HG02610 (cell line): ENCODE measurements around the gene UBE2G2.
"Not testable (repeated sequence)": the region's sequence is repeated elsewhere in the genome, so short reads cannot be mapped to it uniquely, and the experiment has no call there.

Experiments used
- ATAC-seq: cut with Tn5 transposase; IDR thresholded peaks from one replicate; pipeline ENCODE4 v1.9.1; 2021; ENCODE audit warnings: mild to moderate bottlenecking, moderate library complexity; ENCODE audit not compliant: unreplicated experiment

UBE2G2 gene

DNA sequence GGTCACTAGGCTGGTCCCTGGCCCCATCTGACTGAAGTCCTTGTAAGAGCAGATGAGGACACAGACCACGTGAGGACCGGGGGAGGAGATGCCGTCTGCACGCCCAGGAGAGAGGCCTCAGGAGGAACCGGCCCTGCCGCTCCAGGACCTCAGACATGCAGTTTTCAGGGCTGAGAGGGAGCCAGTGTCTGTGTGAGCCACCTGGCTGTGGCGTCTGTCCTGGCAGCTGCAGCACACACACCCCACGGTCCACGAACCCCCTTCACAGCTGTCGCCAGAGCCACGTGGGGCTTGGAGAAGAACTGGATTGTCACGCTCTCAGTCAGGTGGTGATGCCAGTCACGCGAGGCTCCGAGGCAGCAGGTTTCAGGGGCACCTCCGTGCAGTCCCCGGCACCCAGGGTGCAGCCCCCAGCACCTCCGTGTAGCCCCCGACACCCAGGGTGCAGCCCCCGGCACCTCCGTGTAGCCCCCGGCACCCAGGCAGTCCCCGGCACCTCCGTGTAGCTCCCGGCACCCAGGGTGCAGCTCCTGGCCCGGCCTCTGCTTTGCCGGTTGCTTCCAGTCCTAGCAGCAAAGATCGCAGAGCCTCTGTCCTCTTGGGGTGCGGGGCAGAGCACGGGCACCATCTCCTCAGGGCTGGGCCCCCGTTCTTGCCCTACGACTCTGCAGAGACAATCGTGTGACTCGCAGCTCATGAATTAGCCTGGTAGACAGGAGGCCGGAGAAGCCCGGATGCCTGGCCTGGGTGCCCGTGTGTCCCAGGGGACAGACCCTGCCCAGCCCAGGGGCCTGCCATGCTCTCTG is 35.2 kb upstream of the UBE2G2 start:
- ATAC-seq: no peak

DNA sequence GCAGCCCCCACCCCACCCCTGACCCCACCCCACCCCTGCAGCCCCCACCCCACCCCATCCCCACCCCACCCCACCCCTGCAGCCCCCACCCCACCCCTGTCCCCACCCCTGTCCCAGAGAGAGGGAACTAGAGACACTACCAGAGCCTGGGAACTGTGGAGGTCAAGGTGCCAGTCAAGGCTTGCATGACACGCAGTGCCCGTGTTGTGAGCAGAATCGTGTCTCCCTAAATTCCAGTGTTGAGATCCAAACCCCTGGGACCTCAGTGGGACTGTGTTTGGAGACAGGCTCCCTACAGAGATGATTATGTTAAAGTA is 34.7 kb upstream of the UBE2G2 start:
- no peak for ATAC-seq

DNA sequence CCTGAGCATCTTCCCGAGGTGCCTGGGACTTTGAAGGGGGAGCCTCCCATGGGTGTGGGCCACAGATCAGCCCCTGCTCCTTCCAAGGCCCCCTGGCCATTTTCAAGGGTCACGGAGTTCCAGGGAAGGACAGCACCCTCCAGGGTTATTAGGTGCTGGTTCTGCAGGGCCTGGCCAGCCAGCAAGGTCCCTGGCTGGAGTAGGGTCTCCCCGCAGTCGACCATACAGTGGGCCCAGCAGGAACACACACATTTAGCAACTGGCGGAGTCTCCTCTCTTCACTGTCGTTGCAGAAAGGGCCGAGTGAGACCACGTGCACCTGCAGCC is 34.0 kb upstream of the UBE2G2 start:
- no peak for ATAC-seq

DNA sequence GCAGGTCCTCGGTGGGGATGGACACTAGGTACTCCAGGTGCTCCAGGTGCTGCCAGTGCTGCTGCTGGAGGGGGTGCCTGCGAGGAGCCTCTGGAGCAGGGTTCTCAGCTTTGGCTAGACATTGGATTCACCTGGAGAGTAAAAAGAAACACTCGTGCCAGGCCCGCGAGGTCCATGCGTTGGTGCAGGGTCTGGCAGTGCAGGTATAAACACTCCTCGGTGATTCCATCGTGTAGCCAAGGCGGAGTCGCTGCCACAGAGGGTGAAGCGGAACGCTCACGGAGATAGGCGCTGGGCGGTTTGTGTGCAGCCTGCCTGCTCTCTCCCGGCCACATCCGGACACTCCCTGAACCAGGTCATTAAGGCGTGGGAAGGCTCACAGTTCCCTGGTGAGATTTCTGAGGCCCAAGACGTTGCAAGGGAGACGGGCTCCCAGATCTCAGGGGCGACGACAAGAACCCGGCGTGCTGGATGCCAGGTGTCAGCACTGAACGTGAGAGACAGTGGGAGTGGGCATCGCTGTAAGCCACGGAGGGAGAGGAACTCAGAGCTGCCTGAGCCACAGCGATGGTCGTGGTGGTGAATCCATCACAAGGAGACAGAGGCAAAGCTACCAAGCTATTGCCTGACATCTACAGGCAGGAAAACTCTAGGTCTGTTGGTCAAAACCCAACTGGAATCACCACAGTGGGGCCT is 33.5 kb upstream of the UBE2G2 start:
- no peak for ATAC-seq

DNA sequence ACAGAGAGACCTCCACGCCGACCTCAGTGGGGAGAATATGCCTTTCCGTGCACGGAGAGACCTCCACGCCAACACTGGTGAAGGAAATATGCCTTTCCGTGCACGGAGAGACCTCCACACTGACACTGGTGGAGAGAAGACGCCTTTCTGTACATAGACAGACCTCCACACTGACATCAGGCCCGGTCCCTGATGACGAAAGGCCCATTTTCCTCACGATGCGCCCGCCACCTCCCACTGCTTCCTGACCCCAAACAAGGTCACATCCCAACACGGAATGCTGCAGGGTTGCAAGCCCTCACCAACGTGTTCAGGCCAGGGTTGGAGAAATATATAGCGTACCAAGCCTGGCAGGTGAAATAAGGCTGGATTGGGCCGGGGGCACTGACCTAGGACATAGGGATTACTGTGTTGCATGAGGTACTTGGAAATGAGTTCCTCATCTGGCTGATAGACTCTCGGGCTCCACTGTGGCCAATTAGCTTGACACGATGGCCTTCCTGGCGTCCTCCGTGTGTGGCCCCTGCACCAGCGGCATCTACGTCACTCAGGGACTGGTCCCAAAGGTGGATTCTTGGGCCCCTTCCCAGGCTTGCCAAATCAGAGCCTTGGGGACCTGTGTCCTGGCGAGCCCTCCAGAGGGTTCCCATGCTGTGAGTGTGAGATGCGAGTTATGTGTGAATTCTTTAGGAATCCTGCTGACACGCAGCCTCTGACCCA is 32.8 kb upstream of the UBE2G2 start:
- no peak for ATAC-seq

DNA sequence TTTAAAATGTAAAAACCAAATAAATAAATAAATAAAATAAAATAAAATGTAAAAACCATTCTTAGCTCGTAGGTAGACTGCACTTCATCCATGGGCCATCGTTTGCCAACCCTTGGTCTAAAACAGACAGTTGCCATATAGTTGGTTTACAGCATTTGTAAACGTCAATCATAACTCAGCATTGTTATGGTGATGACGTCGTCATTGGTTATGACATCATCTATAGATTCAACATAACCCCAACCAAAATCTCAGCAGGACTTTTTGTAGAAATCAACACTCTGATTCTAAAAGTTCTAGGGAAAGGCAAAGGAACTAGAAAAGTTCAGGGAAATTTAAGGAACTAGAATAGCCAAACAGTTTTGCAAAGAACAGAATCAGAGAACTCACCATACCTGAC is 32.0 kb upstream of the UBE2G2 start:
- ATAC-seq: no peak

DNA sequence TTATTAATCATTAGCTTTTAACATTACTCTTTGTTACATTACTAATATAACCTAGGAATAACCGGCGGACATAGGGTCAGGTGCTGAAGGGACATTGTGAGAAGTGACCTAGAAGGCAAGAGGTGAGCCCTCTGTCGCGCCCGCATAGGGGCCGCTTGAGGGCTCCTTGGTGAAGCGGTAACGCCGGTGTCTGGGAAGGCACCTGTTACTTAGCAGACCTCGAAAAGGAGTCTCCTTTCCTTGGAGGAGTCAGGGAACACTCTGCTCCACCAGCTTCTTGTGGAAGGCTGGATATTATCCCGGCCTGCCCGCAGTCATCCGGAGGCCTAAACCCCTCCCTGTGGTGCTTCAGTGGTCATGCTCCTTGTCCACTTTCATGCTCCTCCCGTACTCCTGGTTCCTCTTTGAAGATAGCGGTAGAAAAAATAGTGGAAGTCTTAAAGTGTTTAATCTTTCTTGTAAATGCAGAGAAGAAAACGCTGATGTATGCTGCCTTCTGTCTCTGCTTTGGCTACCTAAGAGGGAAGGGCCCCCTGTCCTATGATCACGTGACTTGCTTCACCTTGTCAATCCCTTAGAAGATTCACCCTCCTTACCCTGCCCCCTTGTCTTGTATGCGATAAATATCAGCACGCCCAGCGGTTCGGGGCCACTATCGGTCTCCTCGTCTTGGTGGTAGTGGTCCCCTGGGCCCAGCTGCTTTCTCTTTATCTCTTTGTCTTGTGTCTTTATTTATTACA is 31.1 kb upstream of the UBE2G2 start:
- not testable (repeated sequence) for ATAC-seq

DNA sequence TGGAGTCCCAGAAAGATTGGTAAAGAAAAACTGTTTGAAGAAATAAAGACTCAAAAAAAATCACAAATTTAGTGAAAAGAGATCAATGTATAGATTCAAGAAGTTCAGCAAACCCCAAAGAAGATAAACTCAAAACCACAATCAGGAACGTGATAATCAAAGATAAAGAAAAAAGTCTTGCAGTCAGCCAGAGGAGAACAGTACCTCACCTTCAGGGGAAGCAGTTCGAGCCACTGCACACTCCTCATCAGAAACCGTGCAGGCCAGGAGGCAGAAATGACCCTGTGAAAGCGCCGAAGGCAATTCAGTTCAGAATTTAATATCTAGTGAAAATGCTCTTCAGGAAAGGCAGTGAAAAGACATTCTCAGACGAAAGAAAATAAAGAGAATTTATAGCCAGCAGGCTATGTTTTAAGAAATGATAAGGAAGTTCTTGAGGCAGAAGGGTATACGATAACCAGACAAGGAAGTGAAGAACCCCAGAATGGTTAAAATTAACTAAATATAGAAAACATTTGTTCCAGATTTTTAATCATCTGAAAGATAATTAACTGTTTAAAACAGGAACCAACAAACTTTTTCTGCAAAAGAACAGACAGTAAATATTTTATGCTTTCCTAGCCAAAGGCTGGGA is 29.7 kb upstream of the UBE2G2 start:
- no peak for ATAC-seq

DNA sequence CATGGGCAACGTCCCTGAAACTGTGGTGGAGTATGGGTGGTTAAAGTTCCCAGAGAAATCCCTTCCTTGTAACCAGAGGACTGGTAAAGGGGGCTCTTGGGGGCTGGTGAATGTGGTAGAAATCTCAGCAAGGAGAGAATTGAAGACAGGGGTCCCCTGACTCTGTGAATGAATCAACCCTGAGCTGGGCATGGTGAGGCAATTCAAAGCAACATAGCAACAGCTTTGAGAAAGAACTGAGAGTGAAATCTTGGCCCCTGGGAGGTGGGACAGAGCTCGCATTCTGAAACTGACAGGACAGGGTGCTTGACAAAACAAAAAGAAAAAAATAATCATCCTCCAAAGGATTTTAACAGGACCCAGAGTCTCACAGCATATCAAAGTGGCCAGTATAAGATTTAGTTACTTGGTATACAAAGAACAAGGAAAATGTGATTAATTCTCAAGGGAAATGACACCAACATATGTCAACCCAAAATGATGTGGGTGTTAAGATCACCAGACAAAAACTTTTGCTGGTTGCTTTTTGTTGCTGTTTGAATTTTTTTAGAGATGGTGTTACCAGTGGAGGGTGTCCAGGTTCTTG is 28.0 kb upstream of the UBE2G2 start:
- no peak for ATAC-seq

DNA sequence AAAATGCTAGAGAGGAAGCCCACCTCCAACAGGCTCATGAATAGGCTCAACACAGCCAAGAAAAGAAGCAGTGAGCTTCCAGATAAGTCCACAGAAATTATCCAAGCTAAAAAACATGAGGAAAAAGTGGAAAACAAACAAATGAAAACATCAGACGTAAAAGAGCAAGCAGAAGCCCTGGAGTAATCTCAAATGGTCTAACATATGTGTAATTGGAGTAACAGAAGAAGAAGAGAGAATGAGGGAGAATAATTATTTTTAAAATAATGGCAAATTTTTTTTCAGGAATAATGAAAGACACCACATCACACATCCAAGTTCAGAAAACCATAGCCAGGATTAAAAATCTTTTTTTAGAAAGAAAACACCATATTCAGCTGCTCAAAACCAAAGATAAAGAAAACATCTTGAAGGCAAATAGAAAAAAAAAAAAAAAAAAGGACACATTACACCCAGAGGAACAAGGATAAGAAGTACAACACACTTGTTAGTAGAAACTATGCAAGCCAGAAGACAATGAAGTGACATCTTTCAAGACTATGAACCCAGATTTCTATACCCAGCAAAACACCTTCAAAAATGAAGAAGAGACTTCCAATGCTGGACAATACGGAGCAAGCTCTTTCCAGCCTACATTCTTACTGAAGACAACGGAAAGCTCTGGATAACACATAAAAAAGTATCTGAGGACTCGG is 26.9 kb upstream of the UBE2G2 start:
- ATAC-seq: no peak

DNA sequence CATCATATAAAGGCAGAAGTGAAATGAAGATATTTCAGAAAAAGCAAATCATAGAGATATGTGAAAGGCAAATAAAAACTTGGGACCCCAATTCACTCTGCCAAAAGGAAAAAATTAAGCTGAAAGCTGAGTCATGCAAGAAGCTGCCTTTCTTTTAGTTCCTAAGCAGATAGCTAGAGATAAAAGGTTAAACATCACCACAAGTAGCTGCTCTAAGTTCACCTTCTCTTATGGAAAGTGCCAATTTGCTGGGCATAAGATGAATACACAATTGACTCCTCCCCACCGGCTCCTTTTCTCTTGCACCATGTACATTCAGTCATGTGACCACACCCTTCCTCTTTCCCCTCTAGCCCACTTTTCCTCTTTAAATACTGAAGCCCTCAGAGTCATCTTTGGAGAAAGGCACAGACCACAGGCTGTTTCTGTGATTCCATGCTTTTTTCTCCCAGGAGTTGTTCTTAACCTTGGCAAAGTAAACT is 21.6 kb upstream of the UBE2G2 start:
- ATAC-seq: no peak

DNA sequence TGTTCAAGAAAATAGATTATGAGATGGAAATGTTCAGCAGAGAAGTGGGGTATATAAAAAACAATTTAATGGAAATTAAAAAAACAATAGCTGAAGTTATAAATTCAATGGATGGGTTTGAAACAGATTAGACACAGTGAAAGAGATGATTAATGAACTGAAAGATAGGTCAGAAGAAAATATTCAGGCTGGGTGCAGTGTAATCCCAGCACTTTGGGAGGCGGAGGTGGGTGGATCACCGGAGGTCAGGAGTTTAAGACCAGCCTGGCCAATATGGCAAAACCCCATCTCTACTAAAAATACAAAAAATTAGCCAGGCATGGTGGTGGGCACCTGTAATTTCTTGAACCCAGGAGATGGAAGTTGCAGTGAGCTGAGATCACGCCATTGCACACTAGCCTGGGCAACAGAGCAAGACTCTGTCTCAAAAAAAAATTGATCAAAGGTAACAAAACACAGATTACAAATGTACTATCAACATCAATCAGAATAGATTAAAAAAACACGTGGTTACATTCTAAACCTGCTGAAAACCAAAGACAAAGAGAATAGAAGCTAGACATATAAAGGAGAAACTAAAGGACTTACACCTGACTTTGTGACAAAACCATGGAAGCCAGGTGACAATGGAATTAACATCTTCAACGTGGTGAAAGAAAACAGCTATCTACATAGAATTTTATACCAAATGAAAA is 21.0 kb upstream of the UBE2G2 start:
- ATAC-seq: no peak

DNA sequence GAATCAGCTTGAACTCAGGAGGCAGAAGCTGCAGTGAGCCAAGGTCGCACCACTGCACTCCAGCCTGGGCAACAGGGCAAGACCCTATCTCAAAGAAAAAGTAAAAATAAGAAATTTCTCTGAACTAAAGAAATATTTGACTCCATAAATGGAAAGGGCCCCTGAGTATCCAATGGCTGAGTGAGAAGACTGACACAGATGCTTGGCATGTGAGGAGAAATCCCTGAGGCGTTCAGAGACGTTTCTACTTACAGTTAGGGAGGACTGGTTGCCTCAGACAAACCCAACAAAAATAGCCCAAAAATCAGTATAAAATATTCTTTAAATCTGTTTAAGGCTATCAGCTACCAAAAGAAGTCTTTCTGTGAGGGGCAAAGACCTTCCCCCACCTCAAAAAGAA is 19.2 kb upstream of the UBE2G2 start:
- ATAC-seq: no peak

DNA sequence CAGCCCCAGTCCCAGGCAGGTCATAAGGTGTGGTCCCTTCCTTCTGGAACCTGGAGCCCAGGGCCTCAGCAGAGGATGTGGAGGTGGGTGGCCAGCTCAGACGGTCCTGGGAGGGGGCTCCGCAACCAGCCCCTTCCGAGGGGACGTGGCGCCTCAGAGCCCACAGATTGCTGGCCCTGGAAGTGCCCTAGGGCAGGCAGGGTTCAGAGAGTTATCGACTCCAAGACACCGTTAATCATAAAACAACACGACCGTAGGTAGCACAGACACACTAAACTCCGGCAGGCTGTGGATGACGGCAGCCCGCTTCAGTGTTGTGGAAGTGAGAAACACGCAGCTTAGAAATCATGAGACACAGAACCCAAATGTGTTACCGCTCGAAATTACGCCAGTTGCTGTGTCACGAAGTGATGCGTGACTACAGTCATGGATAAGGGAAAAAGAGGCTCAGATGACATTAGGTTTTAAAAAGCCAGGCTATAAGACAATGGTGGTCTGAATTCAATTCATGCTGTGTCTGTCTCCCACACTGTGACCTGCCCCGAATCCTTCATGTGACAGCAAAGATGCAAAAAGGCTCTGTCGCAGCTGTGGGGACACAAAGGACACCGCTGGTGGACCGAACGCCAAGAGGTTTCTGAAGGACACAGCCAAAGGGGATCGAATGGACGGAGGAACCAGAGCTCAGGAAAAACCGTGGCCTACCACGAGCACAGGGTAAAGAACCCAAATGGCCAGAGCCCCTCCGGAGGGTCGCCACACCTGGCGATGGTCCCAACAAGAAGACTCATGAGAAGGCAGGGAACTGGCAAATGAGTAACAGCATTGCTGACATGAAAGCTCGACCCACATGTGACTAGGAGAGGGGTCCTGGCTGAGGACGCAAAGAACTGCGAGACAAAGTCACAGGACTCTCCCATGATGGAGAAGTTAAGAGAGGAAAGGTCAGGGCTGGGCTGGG is 17.9 kb upstream of the UBE2G2 start:
- ATAC-seq: no peak

DNA sequence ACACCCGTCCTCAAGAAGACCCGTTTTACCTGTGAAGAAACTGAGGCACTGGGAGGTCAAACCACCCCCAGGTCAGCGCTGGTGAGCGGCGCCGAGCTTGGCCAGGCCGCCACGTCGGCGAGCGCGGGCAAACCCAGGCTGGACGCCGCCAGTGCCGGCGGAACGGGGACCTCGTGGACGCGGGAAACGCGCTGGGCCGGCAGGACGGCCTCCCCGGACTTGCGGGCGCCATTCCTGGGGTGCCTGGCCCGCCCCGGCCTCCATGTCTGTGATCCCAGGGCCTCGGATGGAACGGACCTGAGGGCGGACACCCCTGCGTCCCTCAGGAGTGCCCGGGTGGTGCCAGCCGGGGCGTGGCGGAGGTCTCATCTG is 17.0 kb upstream of the UBE2G2 start:
- ATAC-seq: no peak

DNA sequence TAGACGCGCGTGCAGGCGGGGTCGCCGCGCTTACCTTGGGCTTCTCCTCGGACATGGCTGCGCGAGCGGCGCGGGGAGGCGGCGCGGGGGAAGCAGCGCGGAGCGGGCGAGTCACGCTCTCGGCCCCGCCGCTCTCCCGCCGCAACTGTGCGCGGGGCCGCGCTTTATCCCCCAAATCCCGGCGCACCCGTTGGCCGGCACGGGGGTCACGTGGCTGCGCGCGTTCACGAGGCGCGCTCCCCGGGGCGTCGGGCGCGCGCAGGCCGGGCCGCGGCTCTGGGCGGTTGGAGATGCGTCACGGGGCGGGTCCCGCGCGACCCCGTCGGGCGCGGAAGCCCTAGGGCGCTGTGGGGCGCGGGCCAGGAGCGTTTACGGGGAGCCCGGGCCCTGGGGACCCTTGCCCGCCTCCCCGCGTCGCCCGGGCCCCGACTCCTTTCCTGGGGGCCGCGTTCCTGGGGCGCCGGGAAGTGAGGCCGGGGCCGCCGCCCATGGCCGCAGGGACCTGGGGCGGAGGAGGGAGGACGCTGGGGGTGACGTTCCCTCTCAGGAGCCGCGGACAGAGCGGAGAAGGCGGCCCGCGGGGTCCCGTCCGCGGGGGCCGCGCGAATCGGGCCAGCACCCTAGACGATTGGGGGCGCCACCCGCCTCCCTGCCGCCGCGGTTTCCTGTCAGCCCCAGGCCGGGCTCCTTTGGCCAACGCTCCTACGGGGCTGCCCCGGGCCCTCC is 16.5 kb upstream of the UBE2G2 start, which contains the start of gene SUMO3:
Gene SUMO3, minus strand, starts transcription at position 149 of the 726 bp plus-strand sequence. Its CDS starts 94 bp downstream, at position 55.
- ATAC-seq: peak; percentile 54

DNA sequence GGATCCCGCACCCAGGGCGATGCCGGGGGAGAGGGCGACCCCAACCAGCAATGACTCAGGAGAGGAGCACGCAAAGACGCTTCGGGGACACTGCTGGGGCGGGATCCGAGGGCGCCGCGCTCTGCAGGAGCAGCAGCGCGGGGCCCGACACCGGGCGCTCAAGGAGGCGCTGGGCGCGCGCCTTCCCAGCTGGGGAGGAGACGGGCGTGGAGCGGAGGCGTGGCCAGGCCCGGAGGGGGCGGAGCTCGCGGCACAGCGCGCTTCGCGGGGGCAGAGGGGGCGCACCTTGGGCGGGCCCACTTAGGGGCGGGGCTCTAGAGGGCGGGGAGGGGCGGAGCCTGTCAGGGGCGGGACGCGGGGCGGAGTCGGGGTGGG is 15.9 kb upstream of the UBE2G2 start:
- peak; percentile 66 for ATAC-seq
